A673 (cell line): ENCODE data around the gene SFTPB.

Experiments used
- CTCF ChIP-seq: fragments of 300-800, 200-600 bp; sonication (generic); conservative IDR thresholded peaks from 2 replicates; pipeline ENCODE4 v1.5.1; 2017; ENCODE audit warnings: low read depth, mild to moderate bottlenecking, antibody characterized with exemption, low read length, moderate library complexity, mixed read lengths
- EZH2 ChIP-seq: fragments of 200-600 bp; sonication (generic); IDR thresholded peaks from 2 replicates; pipeline ENCODE4 v1.6.1; 2017; ENCODE audit warnings: borderline replicate concordance, low read depth, mild to moderate bottlenecking, mixed read lengths, antibody characterized with exemption, low read length; ENCODE audit not compliant: poor library complexity, severe bottlenecking

DNA sequence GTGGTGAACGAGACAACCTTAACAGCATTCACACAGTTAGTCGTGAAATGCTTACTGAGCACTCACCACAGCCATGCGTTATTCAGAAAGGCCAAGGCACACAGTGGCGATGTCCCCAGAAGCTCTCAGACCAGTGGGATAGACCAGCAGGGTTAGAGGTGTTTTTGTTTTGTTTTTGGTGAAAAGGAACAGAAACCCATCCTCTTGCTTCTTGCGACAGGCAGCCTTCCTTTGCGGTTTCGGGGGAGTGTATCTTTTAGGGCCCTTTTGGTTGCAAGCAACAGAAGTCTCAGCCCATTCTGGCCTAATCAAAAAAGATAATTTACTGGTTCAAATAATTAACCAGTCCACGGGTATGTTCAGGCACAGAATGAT lies 30.9 kb upstream of the SFTPB start:
- TF ChIP-seq CTCF (no peak), EZH2 (no peak)
